Mesothelial cell of epicardium (in vitro differentiated cells): ENCODE data around the gene TRIM45. TPM values are rescaled to one million over a fixed set of nuclear protein-coding genes. Genes with fewer than 3 reads are reported as not detected.

ENCODE experiments used
- DNase-seq, 2 experiments: peaks; one replicate each; pipeline ENCODE4 v3.0.0; 2021; ENCODE audit warnings: low spot score in 2 of 2; ENCODE audit not compliant: unreplicated experiment in 2 of 2
- H3K27ac Mint-ChIP-seq: 2 replicates; pipeline ENCODE4 v1.8.0; 2021; ENCODE audit warnings: mixed read lengths
- H3K27me3 Mint-ChIP-seq: 2 replicates; pipeline ENCODE4 v1.8.0; 2021; ENCODE audit warnings: low read depth, mixed read lengths
- H3K36me3 Mint-ChIP-seq: 2 replicates; pipeline ENCODE4 v1.8.0; 2021; ENCODE audit warnings: mixed read lengths
- H3K4me1 Mint-ChIP-seq: 2 replicates; pipeline ENCODE4 v1.8.0; 2021; ENCODE audit warnings: mixed read lengths
- H3K4me3 Mint-ChIP-seq: 2 replicates; pipeline ENCODE4 v1.8.0; 2021; ENCODE audit warnings: mild to moderate bottlenecking, moderate library complexity, mixed read lengths
- H3K9me3 Mint-ChIP-seq: 2 replicates; pipeline ENCODE4 v1.8.0; 2021; ENCODE audit warnings: mixed read lengths
- total RNA-seq: library from RNA; stranded (reverse); gene quantifications from 3 replicates; pipeline ENCODE4 v1.2.1, GENCODE V29; 2021
- TF ChIP-seq, protein P1 (sequence below): fragments of 200-600 bp; sonication (generic); IDR thresholded peaks from one replicate; pipeline ENCODE4 v1.5.0; 2021; ENCODE audit warnings: antibody characterized with exemption; ENCODE audit not compliant: unreplicated experiment

Gene TRIM45
- total RNA-seq, 1 donor from 2014 or later: 40.0 TPM

DNA sequence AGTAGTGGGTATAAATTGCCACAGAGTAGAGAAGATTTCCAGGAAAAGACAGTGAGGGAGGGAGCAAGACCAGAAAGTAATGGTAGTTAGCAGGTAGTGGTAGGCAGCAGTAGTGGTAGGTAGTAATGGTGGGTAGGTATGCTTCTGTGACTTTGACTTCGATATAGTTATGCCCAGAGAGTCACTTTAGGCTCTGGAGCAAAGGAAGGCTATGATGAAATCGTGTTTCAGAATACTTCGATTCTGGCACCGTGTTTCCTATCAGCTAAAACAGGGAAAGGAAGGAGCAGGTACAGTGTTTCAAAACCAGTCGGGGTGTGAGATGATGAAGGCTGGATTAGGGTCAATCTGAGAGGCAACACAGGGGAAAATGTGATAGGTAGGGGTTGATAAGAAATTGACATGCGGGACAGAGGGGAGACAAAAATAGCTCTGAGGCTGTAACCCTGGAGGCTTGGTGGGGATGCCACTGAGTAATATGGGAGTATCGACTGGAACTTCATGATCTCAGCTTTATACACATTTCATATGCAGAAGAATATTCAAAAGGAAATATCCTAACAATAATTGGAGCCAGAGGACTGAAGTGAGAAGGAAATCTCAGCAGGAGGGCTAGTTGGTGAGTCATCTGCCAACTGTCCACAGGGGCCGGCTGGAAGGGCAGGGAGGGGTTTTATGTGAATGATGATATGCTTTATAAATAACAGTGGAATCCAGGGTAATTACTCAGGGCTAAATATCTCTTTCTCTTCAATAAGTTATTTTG is 25.2 kb upstream of the TRIM45 start:
- peaks cover 4% of the 10 kb centered on the region for H3K36me3 Mint-ChIP-seq
- H3K4me3 Mint-ChIP-seq: no peak overlapping the region
- peak overlapping the region; percentile 45 for H3K27ac Mint-ChIP-seq
- no peak for DNase-seq
- peaks cover 43% of the 10 kb centered on the region for H3K4me1 Mint-ChIP-seq
- TF ChIP-seq, protein P1, sequence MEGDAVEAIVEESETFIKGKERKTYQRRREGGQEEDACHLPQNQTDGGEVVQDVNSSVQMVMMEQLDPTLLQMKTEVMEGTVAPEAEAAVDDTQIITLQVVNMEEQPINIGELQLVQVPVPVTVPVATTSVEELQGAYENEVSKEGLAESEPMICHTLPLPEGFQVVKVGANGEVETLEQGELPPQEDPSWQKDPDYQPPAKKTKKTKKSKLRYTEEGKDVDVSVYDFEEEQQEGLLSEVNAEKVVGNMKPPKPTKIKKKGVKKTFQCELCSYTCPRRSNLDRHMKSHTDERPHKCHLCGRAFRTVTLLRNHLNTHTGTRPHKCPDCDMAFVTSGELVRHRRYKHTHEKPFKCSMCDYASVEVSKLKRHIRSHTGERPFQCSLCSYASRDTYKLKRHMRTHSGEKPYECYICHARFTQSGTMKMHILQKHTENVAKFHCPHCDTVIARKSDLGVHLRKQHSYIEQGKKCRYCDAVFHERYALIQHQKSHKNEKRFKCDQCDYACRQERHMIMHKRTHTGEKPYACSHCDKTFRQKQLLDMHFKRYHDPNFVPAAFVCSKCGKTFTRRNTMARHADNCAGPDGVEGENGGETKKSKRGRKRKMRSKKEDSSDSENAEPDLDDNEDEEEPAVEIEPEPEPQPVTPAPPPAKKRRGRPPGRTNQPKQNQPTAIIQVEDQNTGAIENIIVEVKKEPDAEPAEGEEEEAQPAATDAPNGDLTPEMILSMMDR: no peak
- H3K9me3 Mint-ChIP-seq: peaks cover 4% of the 10 kb centered on the region
- H3K27me3 Mint-ChIP-seq: no peaks in the 10 kb centered on the region

DNA sequence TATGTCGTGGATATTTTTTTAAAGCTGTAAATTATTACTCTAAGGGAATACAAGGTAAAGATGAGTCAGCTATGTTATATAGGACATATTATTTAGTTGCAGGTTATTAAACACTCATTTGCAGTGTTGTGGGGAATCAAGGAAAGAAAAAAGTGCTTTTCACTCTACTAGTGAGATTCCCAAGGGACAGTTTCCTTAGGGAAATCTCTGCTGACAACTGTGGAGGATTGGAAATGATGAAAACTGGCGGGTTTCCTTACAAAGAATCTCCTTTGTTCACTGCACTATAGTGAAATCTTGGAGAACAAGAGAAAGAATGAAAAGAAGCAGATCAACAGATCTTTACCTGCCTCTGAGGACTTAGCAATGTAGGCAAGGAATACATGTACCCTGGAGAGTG is 24.5 kb upstream of the TRIM45 start:
- no peak overlapping the region for H3K4me3 Mint-ChIP-seq
- H3K36me3 Mint-ChIP-seq: peaks cover 3% of the 10 kb centered on the region
- TF ChIP-seq, protein P1: no peak
- DNase-seq: no peak
- H3K9me3 Mint-ChIP-seq: no peaks in the 10 kb centered on the region
- H3K27ac Mint-ChIP-seq: peak overlapping the region; percentile 45
- H3K4me1 Mint-ChIP-seq: peaks cover 43% of the 10 kb centered on the region
- H3K27me3 Mint-ChIP-seq: no peaks in the 10 kb centered on the region

DNA sequence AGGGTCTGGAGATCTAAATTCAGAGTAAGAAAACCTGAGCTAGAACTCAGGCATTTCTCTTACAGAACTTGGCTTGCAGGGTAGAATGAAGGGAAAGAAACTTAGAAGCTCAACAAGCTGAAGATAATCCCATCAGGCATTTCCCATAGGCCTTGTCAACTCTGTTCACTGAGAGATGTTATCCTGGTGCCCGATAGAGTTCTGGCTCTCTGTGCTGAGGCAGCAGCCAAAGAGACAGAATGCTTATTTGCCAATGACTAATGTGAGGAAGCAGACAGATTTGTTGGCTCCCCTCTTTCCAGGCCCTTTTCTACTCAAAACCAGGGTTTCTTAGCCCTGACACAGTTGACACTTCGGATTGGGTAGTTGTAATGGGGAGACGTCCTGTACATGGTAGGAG is 22.3 kb upstream of the TRIM45 start:
- Mint-ChIP-seq H3K9me3 (no peaks in the 10 kb centered on the region), H3K27me3 (no peaks in the 10 kb centered on the region), H3K36me3 (peaks cover 6% of the 10 kb centered on the region), H3K27ac (no peak overlapping the region), H3K4me3 (no peak overlapping the region), H3K4me1 (peaks cover 36% of the 10 kb centered on the region)
- TF ChIP-seq, protein P1: no peak
- no peak for DNase-seq

DNA sequence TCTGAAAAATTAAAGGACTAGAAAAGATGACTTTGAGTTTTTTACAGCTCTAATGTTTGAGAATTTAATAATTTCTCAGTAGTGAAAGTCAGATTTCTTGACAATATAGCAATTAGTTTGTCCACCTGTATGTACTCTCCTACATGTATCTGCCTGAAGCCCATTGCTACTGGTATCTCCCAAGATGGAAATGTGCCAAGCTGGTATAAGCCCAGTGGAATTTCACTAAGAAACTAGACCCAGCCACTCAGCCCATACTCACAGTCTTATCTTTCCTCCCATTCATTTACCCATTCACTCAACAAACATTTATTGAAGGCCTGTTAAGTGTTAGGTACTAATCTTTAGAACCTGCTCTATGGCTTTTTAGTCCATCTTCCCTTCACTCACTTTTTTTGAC is 21.6 kb upstream of the TRIM45 start:
- no peaks in the 10 kb centered on the region for H3K9me3 Mint-ChIP-seq
- TF ChIP-seq, protein P1: no peak
- no peak overlapping the region for H3K27ac Mint-ChIP-seq
- no peak overlapping the region for H3K4me3 Mint-ChIP-seq
- no peaks in the 10 kb centered on the region for H3K27me3 Mint-ChIP-seq
- H3K4me1 Mint-ChIP-seq: peaks cover 36% of the 10 kb centered on the region
- H3K36me3 Mint-ChIP-seq: peaks cover 6% of the 10 kb centered on the region
- DNase-seq: no peak

DNA sequence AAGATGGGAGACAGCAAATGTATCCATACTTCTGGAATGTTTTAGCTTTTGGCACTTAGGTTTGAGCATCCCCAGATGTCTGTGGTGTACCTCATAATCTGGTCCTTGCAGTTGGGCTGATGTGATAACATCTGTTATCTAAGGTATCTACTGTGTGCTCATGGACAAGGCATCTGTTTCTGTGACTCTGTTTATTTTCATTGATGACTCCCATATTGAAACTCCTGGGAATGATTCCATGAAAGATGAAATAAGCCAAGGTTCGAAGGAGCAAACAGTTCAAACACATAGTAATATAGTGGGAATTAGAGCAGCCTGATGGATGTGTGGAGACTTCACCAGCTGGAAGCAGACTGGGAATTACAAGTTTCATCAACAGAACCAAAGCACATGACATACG is 20.7 kb upstream of the TRIM45 start:
- Mint-ChIP-seq H3K9me3 (no peaks in the 10 kb centered on the region), H3K36me3 (peaks cover 6% of the 10 kb centered on the region), H3K4me1 (peaks cover 36% of the 10 kb centered on the region), H3K27me3 (no peaks in the 10 kb centered on the region), H3K27ac (no peak overlapping the region), H3K4me3 (no peak overlapping the region)
- no peak for DNase-seq
- TF ChIP-seq, protein P1: no peak

DNA sequence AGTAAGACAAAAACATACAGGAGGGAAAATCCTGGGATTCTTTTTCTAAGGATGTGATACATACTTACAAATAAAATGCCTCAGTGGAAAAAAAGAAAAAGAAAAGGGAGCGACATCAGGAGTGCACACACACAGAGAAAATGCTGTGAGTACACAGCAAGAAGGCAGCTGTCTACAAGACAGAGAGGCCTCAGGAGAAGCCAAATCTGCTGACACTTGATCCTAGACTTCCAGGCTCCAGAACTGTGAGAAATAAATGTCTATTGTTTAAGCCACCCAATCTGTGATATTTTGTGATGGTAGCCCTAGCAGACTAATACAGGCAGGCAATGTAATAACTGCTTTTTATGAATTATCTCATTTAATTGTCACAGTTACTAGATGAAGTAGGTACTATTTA is 17.0 kb upstream of the TRIM45 start:
- TF ChIP-seq, protein P1: no peak
- Mint-ChIP-seq H3K4me3 (no peak overlapping the region), H3K27ac (peak overlapping the region; percentile 55), H3K27me3 (no peaks in the 10 kb centered on the region), H3K36me3 (peaks cover 6% of the 10 kb centered on the region), H3K4me1 (peaks cover 34% of the 10 kb centered on the region), H3K9me3 (no peaks in the 10 kb centered on the region)
- DNase-seq: no peak
